CMK (cell line): ENCODE measurements around the gene FCN1.
"Not testable (repeated sequence)": the region's sequence is repeated elsewhere in the genome, so short reads cannot be mapped to it uniquely, and the experiment has no call there.

Experiments
- DNase-seq: peaks from one replicate; pipeline ENCODE4 v3.0.0-alpha.2; 2010; ENCODE audit warnings: low read depth

Gene FCN1

GRCh38 chr9:134917431-134918373 lies at the start of gene FCN1:
Gene FCN1, minus strand, starts transcription at chr9:134917912. Its CDS starts 41 bp downstream, at chr9:134917871.
- no peak for DNase-seq

- no peak for DNase-seq
These were observed 49.2 kb upstream of the FCN1 start for GRCh38 chr9:134966697-134967546.

GRCh38 chr9:134966270-134966669 lies 48.6 kb upstream of the FCN1 start:
- no peak for DNase-seq

- DNase-seq: no peak
These were observed 48.1 kb upstream of the FCN1 start for GRCh38 chr9:134965851-134966250.

- DNase-seq: no peak
These were observed 47.7 kb upstream of the FCN1 start for GRCh38 chr9:134965411-134965810.

GRCh38 chr9:134964271-134965055 lies 46.8 kb upstream of the FCN1 start:
- no peak for DNase-seq

DNA sequence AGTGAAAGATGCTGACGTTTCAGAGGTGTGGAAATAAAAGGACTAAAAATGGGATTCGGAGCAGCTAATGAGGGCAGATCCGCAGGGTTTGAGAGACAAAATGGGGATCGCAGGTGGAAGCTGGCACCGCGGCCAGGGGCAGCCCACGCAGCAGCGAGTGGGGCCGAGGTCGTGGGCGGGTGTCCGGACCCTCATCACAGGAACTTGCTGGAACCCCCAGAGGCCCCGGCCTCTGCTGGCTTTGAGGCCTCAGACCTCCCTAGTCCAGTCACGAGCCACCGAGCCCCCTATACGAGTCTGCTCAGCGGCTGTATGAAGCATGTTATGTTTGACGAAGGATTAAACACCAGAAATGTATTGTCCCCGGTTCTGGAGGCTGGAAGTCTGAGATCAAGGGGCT lies 45.8 kb upstream of the FCN1 start:
- DNase-seq: no peak

DNA sequence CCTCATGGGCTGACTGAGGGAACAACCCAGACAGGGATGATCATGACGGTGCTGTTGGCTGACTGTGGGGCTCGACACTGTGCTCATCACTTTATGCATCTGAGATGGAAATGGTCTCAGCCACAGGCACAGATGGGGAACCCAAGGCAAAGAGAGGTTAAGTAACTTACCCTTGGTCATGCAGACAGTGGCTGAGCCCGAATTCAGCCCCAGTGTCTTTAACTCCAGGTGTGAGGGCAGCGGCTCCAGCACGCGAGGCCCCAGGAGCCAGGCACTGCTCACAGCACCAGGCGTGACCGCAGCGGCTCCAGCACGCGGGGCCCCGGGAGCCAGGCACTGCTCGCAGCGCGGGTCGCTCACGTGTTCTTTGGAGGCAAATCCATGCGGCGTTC lies 45.3 kb upstream of the FCN1 start:
- DNase-seq: no peak

DNA sequence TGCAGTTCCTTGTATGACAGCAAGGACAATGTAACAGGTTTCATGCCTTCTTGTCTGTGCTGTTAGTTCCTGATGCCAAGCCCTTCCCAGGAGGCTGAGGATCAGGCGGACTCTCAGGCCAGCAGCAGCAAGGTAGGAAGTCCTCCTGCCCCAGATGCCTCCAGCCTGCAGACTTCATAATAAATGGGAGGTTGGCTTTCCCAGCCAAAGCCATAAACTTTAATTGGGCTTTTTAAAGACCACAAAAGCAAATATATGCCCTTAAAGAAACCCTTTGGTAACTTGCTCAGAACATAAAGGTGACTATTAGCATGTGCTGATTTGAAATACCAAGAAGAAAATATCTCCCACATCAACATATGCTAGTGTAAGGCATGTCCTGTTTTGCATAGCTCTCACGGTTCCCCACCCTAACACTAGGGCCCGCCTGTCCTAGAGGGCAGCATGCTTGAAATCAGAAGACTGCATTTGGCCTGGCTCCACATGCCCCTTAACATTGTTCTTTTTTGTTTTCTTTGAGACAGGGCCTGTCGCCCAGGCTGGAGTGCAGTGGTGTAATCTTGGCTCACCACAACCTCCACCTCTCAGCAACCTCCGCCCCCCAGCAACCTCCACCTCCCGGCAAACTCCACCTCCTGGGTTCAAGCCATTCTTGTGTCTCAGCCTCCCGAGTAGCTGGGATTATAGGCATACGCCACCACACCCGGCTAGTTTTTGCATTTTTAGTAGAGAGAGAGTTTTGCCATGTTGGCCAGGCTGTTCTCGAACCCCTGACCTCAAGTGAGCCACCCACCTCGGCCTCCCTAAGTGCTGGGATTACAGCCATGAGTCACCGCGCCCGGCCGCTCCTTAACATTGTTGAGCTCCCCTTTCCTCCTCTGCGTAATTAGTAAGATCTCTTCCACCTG lies 44.6 kb upstream of the FCN1 start:
- no peak for DNase-seq

DNA sequence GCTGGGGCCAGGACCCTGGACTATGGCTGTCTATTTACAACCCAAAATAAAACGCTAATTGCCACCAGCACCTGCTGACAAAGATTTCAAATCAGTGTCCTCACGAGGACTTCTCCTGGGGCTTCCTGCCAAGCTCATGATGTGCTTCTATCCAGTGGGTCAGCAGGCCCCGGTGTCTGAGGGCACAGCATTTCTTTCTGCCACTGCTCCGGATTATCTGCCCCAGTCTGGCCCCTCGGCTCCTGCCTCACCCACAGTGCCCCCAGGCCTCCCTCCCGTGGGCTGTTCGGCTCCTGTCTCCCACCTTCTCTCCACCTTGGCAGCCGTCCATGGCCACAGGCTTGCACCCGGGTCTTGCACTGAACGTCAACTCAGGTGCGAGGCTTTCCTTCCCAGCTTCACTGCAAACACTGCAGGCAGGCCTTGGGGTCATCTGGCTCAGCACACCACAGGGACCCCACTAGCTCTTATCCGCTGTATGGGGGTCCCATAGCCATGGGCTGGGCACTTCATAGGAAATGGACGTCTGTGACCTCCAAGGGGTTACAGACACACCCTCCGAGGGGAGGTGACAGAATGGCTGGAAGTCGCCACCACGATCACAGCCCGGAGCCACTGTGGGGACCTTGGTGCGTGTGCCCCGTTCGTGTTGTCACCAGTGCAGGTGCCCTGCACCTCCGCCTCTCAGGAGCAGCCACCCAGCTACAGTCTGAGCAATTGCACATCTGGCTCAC lies 43.8 kb upstream of the FCN1 start:
- DNase-seq: no peak

DNA sequence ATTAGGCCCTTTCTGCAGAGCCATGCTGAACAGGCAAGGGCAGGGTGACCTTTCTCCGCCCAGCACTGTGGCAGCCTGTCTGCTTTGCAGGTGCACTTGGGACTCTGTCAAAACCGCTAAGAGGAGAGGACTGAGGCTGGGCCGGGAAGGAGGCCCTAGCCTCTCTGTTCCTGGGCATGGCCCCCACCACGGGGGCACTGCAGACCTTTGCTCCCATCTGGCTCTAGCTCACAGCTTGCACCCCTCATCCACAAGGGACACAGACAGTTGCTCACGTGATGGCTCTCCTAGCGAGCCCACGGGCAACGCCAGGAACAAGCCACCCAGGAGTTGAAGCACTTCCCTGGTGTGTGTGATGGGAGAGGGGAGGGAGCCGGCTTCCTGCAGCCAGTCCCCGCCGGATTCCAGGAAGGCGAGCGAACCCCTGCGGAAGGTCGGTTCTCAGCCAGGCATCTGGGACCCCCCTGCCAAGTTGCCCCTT lies 43.0 kb upstream of the FCN1 start:
- no peak for DNase-seq

DNA sequence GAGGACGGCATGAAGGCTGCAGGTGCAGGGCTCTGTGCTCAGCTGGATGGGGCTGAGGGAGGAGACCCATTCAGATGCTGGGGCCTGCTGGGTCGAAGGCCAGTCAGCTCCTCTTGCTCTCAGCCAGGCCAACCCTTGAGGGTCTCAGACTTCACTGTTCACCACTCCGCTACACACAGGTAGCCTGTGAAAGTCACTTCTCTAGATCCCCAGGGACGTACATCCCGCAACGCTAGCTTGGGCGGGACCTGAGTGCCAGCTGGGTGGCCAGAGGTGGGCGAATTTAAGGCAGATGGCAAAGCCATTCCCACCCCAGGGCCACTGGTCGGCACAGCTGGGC lies 42.2 kb upstream of the FCN1 start:
- no peak for DNase-seq

GRCh38 chr9:134959126-134959970 lies 41.6 kb upstream of the FCN1 start:
- DNase-seq: no peak

GRCh38 chr9:134957945-134958227 lies 40.2 kb upstream of the FCN1 start:
- DNase-seq: no peak

- no peak for DNase-seq
These were observed 39.6 kb upstream of the FCN1 start for GRCh38 chr9:134957165-134957944.

DNA sequence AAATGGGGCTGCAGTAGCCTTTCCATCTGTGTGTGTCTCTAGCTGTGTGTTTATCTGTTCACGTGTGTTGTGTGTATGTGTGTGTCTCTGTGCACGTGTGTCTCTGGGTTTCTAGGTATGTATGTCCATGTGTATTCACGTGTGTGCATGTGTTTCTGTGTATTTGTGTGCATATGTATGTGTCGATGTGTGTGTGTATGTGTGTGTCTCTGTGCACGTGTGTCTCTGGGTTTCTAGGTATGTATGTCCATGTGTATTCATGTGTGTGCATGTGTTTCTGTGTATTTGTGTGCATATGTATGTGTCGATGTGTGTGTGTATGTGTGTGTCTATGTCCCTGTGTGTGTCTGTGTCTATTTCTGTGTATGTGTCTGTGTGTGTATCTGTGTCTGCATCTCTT lies 38.7 kb upstream of the FCN1 start:
- not testable (repeated sequence) for DNase-seq

DNA sequence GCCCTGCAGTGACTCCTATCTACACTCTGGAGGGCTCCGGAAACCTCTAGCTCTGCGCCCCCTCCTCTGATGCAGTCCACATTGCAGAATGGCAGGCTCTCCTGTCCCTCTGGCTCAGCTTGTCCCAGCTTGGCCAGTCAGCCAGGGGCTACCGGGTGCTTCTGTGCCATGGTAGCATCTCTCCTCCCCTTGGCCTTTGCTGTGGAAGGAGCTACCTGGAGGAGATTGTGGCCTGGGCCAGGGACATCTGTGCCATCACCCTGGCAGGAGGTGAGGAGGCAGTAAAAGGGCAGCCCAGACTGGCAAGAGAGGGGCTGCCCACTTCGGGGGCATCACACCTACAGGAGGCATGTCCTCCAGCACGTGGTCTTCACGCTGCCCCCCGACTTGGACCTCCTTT lies 38.1 kb upstream of the FCN1 start:
- DNase-seq: no peak

DNA sequence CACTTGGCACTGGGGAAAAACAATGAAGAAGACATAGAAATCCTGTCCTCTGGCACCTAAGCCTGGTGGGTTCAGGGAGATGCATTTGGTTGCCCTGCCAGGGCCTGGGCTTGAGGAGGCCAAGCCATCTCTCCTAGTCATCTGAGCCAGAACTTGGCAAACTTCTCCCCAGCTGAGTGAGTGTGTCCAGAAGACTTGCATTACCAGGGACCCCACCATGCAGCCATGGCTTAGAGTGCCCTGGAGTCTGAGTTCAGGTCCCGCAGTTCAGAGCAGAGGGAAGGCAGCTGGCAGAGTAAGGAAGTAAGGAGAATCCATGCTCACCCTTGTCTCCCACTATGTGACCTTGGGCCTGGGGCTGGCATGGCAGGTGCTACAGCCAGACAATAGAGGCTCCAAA lies 37.4 kb upstream of the FCN1 start:
- DNase-seq: no peak

DNA sequence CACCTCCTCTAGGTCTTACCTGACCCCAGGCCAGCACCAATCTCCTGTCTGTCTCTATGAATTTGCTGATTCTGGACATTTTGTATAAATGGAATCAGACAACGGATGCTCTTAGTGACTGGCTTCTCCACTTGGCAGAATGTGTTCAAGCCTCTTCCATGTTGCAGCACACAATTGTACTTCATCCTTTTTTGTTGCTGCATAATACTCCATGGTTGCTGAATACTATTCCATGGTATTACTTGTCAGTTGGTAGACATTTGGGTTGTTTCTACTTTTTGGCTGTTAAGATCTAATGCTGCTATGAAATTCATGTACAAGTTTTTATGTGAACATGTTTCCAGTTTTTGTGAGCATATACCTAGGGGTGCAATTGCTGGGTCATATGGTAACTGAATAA lies 34.3 kb upstream of the FCN1 start:
- no peak for DNase-seq
